Glomerular visceral epithelial cell (primary cell): ENCODE results near the gene MS4A10.
"Not testable (repeated sequence)": the region's sequence is repeated elsewhere in the genome, so short reads cannot be mapped to it uniquely, and the experiment has no call there.

Source experiments
- DNase-seq: peaks from one replicate; pipeline ENCODE4 v3.0.0-alpha.2; 2016; ENCODE audit errors: extremely low spot score

Gene MS4A10

GRCh38 chr11:60786811-60787567 lies 1.9 kb downstream of the MS4A10 start:
- DNase-seq: peak; percentile 57

GRCh38 chr11:60788401-60789125 lies 3.4 kb downstream of the MS4A10 start:
- DNase-seq: peak; percentile 10

- no peak for DNase-seq
Measured at GRCh38 chr11:60790726-60791125, 5.6 kb downstream of the MS4A10 start.

GRCh38 chr11:60791153-60791933 lies 6.2 kb downstream of the MS4A10 start:
- DNase-seq: no peak

DNA sequence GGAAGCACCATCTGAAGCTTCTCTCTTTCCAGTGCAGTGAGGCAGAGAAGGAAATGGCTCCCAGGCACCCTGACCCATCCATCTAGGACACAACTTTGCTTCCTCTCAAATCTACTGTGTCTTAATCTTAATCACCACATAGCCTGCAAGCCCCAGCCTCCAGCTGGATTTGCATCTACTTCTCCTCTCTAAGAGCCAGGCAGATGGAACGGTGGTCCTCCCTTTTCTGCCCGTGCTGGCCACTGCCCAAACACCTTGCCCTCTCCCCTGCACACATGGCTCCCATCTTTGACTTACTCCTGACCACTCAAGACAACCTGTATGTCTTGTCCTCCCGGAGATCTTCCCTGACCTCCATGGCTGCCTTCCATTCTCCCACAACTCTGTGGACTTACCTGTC lies 7.4 kb downstream of the MS4A10 start:
- DNase-seq: no peak

GRCh38 chr11:60795291-60795690 lies 10.2 kb downstream of the MS4A10 start:
- DNase-seq: no peak

- no peak for DNase-seq
Measured at GRCh38 chr11:60797846-60798630, 12.9 kb downstream of the MS4A10 start.

DNA sequence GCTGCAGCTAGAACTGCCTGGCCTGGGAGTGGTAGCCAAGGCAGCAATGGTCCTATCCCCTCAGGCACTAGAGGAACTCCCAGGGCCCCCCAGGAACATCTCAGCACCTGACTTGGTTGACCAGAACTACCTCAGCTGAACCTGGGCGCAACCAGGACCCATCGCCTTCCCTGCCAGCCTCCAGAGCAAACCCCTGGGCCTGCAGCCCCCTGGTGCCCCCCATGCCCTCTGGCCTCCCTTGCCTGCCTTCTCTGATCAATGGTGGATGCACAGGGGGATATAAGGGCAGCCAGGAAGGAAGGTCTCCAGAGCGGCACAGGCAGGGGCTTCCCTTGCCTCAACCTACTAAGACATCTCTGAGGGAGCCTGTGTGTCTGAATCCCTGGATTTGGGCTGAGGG lies 13.5 kb downstream of the MS4A10 start:
- no peak for DNase-seq

DNA sequence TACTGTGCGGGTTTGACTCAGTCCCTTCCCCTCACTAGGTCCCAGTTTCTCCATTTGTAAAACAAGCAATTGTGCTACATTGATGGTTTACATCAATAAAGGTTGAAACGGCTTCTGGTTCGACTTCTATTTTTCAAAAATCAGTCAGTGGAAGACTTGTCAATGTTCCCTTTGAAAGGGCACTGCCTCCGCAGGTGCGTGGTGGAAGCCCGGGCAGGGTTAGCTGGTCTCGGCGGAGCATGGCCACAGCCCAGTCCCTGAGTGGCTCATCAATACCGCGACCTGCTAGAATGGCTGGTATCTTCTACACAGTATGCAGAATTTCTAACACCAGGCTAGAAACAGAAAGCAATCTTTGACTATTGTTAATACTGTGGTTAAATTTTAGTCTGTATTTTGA lies 16.1 kb downstream of the MS4A10 start:
- DNase-seq: no peak

DNA sequence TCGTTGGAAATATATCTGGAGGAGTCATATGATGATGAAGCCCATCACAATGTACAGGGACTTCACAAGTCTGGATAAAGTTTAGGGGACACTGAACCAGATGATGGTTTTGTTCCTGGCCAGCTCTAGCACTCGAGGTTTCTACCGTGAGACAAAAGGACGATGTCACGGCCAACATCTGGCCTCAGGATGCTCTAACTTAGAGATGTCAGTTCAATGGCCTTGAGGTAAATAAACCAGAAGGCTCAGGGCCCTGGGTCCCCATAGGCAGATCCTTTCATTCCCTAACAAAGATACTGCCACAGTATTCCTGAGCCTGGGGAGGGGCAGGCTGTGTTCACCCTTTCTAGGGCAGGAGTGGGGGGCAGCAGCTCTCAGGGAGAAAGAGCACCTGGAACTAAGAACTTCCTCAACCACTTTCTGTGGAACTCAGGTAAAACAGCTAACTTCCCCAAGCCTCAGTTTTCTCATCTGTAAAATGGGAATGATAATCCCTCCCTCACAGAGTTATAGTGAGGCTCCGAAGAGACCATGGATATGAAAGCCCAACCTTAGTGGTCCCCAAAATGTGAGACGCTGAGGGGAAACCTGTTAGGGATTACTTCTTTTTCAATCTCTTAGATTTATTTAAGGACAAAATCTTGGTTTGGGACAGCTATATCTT lies 18.3 kb downstream of the MS4A10 start:
- no peak for DNase-seq

- DNase-seq: no peak
Measured at GRCh38 chr11:60809249-60809648, 24.1 kb downstream of the MS4A10 start.

DNA sequence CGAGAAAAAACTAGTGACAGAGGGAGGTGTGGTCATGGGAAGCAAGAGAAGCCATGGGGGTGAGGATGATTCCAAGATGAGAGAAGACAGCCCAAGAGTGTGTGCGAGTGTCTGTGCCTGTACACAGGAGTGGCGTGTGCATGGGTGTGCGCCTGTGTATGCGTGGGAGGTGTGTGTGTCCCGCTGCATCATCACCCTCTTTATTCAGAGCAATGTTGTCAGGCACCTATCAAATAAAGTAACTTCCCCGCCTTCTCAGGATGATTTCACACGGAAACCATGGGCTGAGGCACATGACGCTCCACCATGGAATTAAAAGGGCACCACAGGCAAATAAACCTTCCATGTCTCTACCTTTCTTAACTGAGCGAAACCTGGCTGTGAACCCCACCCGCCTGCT lies 24.6 kb downstream of the MS4A10 start:
- no peak for DNase-seq

DNA sequence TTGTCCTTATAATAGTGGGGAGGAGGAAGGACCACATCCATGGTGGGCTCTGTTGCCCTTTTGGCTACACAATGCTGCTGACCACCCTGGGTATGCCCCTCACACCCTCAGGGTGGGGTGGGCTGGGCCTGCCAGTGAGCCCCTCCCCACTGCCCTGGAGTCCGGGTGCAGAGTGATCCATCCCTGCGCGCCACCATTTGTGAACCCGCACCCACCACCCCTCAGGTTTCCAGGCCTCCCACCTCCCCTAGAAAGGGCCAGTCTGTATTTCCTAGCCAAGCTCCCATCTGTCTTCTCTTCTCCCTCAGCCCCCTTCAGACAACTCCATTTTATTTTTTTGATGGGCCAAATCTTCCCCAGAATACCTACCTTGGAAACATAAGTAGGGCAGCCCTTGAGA lies 25.0 kb downstream of the MS4A10 start:
- DNase-seq: no peak

GRCh38 chr11:60810569-60810968 lies 25.4 kb downstream of the MS4A10 start:
- DNase-seq: no peak

DNA sequence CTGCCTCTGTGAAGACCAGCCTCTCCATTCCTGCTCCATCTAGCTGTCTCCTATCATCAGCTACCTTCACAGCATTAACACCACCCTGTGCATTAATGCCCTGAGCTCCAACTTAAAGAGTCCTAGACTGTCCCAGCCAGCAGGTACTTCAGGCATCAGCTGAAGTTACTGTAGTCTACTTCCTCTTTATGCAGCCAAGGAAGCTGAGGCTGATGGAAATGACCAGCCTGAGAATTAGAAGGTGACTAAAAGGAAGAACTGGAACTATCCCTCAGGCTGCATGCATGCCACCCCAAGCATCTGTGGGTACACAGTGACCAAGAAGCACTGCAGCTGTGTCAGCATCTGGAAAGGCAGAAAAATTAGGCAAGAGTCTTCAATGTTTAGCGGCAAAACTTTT lies 28.2 kb downstream of the MS4A10 start:
- DNase-seq: no peak

- DNase-seq: no peak
Measured at GRCh38 chr11:60814112-60814511, 29.0 kb downstream of the MS4A10 start.

GRCh38 chr11:60816590-60817157 lies 31.5 kb downstream of the MS4A10 start:
- DNase-seq: no peak

GRCh38 chr11:60818057-60818456 lies 32.9 kb downstream of the MS4A10 start:
- no peak for DNase-seq

- DNase-seq: no peak
Measured at GRCh38 chr11:60821827-60822599, 36.9 kb downstream of the MS4A10 start.

- DNase-seq: not testable (repeated sequence)
Measured at GRCh38 chr11:60823745-60824306, 38.7 kb downstream of the MS4A10 start.
